ENCODE data around the gene LHX3. TPM values are rescaled to one million over a fixed set of nuclear protein-coding genes. Genes with fewer than 3 reads are reported as not detected.

The LHX3 gene
- total and polyA plus RNA-seq, 10 of the 15 experiments (the other 5 are each of a cell fraction or from before 2014, with no cell fraction given), result not detected

- TF ChIP-seq, protein P1, sequence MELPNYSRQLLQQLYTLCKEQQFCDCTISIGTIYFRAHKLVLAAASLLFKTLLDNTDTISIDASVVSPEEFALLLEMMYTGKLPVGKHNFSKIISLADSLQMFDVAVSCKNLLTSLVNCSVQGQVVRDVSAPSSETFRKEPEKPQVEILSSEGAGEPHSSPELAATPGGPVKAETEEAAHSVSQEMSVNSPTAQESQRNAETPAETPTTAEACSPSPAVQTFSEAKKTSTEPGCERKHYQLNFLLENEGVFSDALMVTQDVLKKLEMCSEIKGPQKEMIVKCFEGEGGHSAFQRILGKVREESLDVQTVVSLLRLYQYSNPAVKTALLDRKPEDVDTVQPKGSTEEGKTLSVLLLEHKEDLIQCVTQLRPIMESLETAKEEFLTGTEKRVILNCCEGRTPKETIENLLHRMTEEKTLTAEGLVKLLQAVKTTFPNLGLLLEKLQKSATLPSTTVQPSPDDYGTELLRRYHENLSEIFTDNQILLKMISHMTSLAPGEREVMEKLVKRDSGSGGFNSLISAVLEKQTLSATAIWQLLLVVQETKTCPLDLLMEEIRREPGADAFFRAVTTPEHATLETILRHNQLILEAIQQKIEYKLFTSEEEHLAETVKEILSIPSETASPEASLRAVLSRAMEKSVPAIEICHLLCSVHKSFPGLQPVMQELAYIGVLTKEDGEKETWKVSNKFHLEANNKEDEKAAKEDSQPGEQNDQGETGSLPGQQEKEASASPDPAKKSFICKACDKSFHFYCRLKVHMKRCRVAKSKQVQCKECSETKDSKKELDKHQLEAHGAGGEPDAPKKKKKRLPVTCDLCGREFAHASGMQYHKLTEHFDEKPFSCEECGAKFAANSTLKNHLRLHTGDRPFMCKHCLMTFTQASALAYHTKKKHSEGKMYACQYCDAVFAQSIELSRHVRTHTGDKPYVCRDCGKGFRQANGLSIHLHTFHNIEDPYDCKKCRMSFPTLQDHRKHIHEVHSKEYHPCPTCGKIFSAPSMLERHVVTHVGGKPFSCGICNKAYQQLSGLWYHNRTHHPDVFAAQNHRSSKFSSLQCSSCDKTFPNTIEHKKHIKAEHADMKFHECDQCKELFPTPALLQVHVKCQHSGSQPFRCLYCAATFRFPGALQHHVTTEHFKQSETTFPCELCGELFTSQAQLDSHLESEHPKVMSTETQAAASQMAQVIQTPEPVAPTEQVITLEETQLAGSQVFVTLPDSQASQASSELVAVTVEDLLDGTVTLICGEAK (IDR thresholded peaks at IDR 0.05; ENCODE audit: borderline replicate concordance), result no peak
- TF ChIP-seq CHD1 (IDR thresholded peaks at IDR 0.05; ENCODE audit: low read depth, low read length), result no peak
- TF ChIP-seq ZSCAN29 (IDR thresholded peaks at IDR 0.05), result no peak
Observed at GRCh38 chr9:136218673-136219072, 13.7 kb upstream of the LHX3 start (continued).

GRCh38 chr9:136218271-136218670 lies 13.3 kb upstream of the LHX3 start:
- ChIA-PET SMC1A (ENCODE audit: uncharacterized antibody, unreplicated experiment) (interaction anchor here (1.6 kb wide), 1 partner anchor 10 kb away, joined by 3 read pairs; no protein-coding TSS in a partner anchor), POLR2A (no interaction called here), RAD21 (ENCODE audit: unreplicated experiment) (no interaction called here), CTCF (interaction anchor here (1.4 kb wide), 1 partner anchor 96 kb away, joined by 4 read pairs; no protein-coding TSS in a partner anchor)
- TF ChIP-seq WRNIP1 (IDR thresholded peaks at IDR 0.05; ENCODE audit: borderline replicate concordance, low read depth, low read length) (no peak), JUNB (IDR thresholded peaks at IDR 0.05) (no peak)
- FAIRE-seq (no peak), ATAC-seq (no peak), DNase-seq (ENCODE audit: low read depth, low spot score) (no peak)
- no peak overlapping the region for H3K27ac ChIP-seq (ENCODE audit: control insufficient read depth, insufficient read depth)
- no peaks in the 10 kb centered on the region for H3K4me1 ChIP-seq (ENCODE audit: control insufficient read depth, insufficient read depth, low read length)
- no peaks in the 10 kb centered on the region for H3K79me2 ChIP-seq (ENCODE audit: control insufficient read depth, insufficient read depth, low read length)
- no peak overlapping the region for H2AFZ ChIP-seq (ENCODE audit: control insufficient read depth, low read depth, low read length)
- 93% methylated on average over 11 of the region's 16 CpGs for WGBS (ENCODE audit: insufficient coverage, insufficient replicate concordance, low lambda C conversion rate, missing lambda C conversion rate)
- no peaks in the 10 kb centered on the region for H3K27me3 ChIP-seq (replicated peaks in 1 of 2; ENCODE audit: control insufficient read depth in 2 of 2, insufficient read depth in 2 of 2, low read length in 1 of 2)
- in situ Hi-C loops (cut with MboI) (no loop called here), intact Hi-C loops (cut with micrococcal nuclease; ENCODE audit: unreplicated experiment) (no loop called here)
- no peak overlapping the region for H3K4me2 ChIP-seq (ENCODE audit: control insufficient read depth, insufficient read depth)
- no peaks in the 10 kb centered on the region; the same call in 2 of the 3 replicates for H3K9me3 ChIP-seq (replicated peaks; ENCODE audit: control insufficient read depth, insufficient read depth, low read length)
- no peaks in the 10 kb centered on the region; the same call in 1 of the 2 replicates for H4K20me1 ChIP-seq (ENCODE audit: control insufficient read depth, insufficient read depth)
- H3K4me3 ChIP-seq, result no peak overlapping the region
- no peak overlapping the region for H3K9ac ChIP-seq (ENCODE audit: control insufficient read depth, insufficient read depth, low read length)
- no TSS peak for BruUV-seq (replicated peaks)
- H3K36me3 ChIP-seq (ENCODE audit: control insufficient read depth in 2 of 2, insufficient read depth in 2 of 2, low read length in 1 of 2), result peaks cover 29 to 44% of the 10 kb centered on the region in 2 experiments

All from GM12878 (cell line).